Testis (tissue), 2 donors: Measurements from ENCODE around the gene NUDT6.

Source experiments
- POLR2A ChIP-seq: fragments of 450-650 bp; IDR thresholded peaks from one replicate; pipeline ENCODE4 v1.6.1; 2017; ENCODE audit warnings: antibody characterized with exemption, mild to moderate bottlenecking, moderate library complexity
- TF ChIP-seq, protein P1 (sequence below), 3 experiments: fragments of 450-650 bp in 2 of 3; fragments of 200-600 bp in 1 of 3; sonication (generic) in 1 of 3; IDR thresholded peaks; one replicate each; pipeline ENCODE4 v1.5.1; 2016 to 2019; ENCODE audit warnings: antibody characterized with exemption in 3 of 3, mild to moderate bottlenecking in 2 of 3, moderate library complexity in 1 of 3

DNA sequence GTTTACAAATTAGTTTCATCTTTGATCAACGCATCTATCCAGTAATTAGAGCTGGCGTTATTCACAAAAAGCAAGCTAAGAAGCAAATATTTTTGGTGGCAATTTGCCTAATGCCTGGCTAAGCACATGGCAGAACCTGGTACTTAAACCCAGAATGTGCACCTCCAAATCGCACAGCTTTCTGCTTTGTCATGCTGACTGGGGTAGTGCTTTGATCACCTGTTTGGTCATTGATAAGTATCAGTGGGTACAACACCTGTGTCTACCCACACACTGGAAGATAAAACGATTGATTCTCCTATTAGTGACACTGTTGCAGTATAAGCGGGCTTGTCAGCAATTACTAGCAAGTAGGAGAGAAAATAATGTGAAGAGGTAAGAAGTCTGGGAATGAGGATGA is 1.9 kb downstream of the NUDT6 start:
- TF ChIP-seq, protein P1, sequence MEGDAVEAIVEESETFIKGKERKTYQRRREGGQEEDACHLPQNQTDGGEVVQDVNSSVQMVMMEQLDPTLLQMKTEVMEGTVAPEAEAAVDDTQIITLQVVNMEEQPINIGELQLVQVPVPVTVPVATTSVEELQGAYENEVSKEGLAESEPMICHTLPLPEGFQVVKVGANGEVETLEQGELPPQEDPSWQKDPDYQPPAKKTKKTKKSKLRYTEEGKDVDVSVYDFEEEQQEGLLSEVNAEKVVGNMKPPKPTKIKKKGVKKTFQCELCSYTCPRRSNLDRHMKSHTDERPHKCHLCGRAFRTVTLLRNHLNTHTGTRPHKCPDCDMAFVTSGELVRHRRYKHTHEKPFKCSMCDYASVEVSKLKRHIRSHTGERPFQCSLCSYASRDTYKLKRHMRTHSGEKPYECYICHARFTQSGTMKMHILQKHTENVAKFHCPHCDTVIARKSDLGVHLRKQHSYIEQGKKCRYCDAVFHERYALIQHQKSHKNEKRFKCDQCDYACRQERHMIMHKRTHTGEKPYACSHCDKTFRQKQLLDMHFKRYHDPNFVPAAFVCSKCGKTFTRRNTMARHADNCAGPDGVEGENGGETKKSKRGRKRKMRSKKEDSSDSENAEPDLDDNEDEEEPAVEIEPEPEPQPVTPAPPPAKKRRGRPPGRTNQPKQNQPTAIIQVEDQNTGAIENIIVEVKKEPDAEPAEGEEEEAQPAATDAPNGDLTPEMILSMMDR (IDR thresholded peaks at IDR 0.05): no peak
- no peak for TF ChIP-seq POLR2A
